DND-41 (cell line): ENCODE measurements around the gene TMEM62.
"Not testable (repeated sequence)": the region's sequence is repeated elsewhere in the genome, so short reads cannot be mapped to it uniquely, and the experiment has no call there.

Experiments used
- ATAC-seq: fragments of 200-7000 bp; cut with Tn5 transposase; 3 replicates; pipeline ENCODE4 v1.9.1; 2021; ENCODE audit warnings: low read depth; ENCODE audit not compliant: insufficient read depth
- DNase-seq: peaks from one replicate; pipeline ENCODE4 v3.0.0-alpha.2; 2020
- H2AFZ ChIP-seq: 2 replicates; pipeline ENCODE4 v1.6.0; 2012; ENCODE audit warnings: low read depth, low read length
- H3K27ac ChIP-seq: 2 replicates; pipeline ENCODE4 v1.5.1; 2012; ENCODE audit warnings: low read length, inconsistent platforms
- H3K27me3 ChIP-seq: fragments of 200-600 bp; sonication (generic); 2 replicates; pipeline ENCODE4 v1.6.0; 2012; ENCODE audit warnings: low read length, mild to moderate bottlenecking, inconsistent platforms; ENCODE audit not compliant: insufficient read depth, poor library complexity
- H3K36me3 ChIP-seq: 2 replicates; pipeline ENCODE4 v1.5.1; 2012; ENCODE audit warnings: low read length, inconsistent platforms; ENCODE audit not compliant: insufficient read depth
- H3K4me1 ChIP-seq: 2 replicates; pipeline ENCODE4 v1.5.1; 2012; ENCODE audit warnings: mild to moderate bottlenecking, low read length; ENCODE audit not compliant: insufficient read depth
- H3K4me2 ChIP-seq: 2 replicates; pipeline ENCODE4 v1.6.0; 2012; ENCODE audit warnings: mild to moderate bottlenecking, moderate library complexity, low read length, inconsistent platforms; ENCODE audit not compliant: insufficient read depth
- H3K4me3 ChIP-seq, 2 experiments: fragments of 200-600 bp in 1 of 2; shearing (Covaris generic) in 1 of 2; 2 replicates each; pipeline ENCODE4 v1.5.1; 2012 to 2016; ENCODE audit warnings: inconsistent platforms in 2 of 2, low read length in 2 of 2, mild to moderate bottlenecking in 2 of 2, low read depth in 1 of 2, moderate library complexity in 1 of 2
- H3K79me2 ChIP-seq: 2 replicates; pipeline ENCODE4 v1.6.0; 2012; ENCODE audit warnings: low read length, inconsistent platforms; ENCODE audit not compliant: insufficient read depth
- H3K9ac ChIP-seq: 2 replicates; pipeline ENCODE4 v1.6.0; 2012; ENCODE audit warnings: low read depth, mild to moderate bottlenecking, inconsistent platforms, low read length, moderate library complexity
- H3K9me3 ChIP-seq: 2 replicates; pipeline ENCODE4 v1.5.1; 2012; ENCODE audit warnings: low read length, moderate library complexity, mild to moderate bottlenecking, inconsistent platforms; ENCODE audit not compliant: insufficient read depth, severe bottlenecking
- H4K20me1 ChIP-seq: 2 replicates; pipeline ENCODE4 v1.6.0; 2012; ENCODE audit warnings: low read length; ENCODE audit not compliant: insufficient read depth
- EZH2 ChIP-seq: IDR thresholded peaks from 3 replicates; pipeline ENCODE4 v1.6.1; 2012; ENCODE audit warnings: borderline replicate concordance, low read depth, mild to moderate bottlenecking, moderate library complexity, low read length, inconsistent platforms; ENCODE audit not compliant: severe bottlenecking
- TF ChIP-seq, protein P1 (sequence below): IDR thresholded peaks from 2 replicates; pipeline ENCODE4 v1.5.1; 2012; ENCODE audit warnings: borderline replicate concordance, low read length, moderate library complexity, mild to moderate bottlenecking; ENCODE audit not compliant: poor library complexity, severe bottlenecking; ENCODE audit errors: extremely low read depth

Gene TMEM62

DNA sequence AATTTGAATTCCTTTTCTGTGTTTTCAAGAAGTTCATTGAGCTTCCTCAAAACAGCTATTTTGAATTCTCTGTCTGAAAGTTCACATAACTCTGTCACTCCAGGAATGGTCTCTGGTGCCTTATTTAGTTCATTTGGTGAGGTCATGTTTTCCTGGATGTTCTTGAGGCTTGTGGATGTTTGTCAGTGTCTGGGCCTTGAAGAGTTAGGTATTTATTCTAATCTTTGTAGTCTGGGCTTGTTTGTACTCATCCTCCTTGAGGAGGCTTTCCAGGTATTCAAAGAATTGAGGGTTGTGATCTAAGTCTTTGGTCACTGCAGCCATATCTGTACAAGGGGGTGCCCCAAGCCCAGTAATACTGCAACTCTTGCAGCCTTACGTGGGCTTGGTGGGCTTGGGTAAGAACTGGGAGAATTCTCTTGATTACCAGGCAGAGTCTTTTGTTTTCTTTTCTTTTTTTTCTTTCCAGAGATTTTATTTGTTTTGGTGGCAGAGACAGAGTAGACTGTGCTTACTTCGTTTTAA lies 32.5 kb downstream of the TMEM62 start:
- H3K36me3 ChIP-seq: peaks cover 6% of the 10 kb centered on the region; the same call in 1 of the 2 replicates
- no peaks in the 10 kb centered on the region for H4K20me1 ChIP-seq
- H3K27me3 ChIP-seq: no peaks in the 10 kb centered on the region
- no peak for TF ChIP-seq EZH2
- TF ChIP-seq, protein P1, sequence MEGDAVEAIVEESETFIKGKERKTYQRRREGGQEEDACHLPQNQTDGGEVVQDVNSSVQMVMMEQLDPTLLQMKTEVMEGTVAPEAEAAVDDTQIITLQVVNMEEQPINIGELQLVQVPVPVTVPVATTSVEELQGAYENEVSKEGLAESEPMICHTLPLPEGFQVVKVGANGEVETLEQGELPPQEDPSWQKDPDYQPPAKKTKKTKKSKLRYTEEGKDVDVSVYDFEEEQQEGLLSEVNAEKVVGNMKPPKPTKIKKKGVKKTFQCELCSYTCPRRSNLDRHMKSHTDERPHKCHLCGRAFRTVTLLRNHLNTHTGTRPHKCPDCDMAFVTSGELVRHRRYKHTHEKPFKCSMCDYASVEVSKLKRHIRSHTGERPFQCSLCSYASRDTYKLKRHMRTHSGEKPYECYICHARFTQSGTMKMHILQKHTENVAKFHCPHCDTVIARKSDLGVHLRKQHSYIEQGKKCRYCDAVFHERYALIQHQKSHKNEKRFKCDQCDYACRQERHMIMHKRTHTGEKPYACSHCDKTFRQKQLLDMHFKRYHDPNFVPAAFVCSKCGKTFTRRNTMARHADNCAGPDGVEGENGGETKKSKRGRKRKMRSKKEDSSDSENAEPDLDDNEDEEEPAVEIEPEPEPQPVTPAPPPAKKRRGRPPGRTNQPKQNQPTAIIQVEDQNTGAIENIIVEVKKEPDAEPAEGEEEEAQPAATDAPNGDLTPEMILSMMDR: no peak
- no peak overlapping the region for H3K27ac ChIP-seq
- H2AFZ ChIP-seq: no peak overlapping the region
- ATAC-seq (no peak), DNase-seq (no peak)
- no peaks in the 10 kb centered on the region for H3K4me1 ChIP-seq
- no peaks in the 10 kb centered on the region for H3K79me2 ChIP-seq
- no peak overlapping the region for H3K4me3 ChIP-seq
- no peaks in the 10 kb centered on the region for H3K9me3 ChIP-seq
- H3K4me2 ChIP-seq: no peak overlapping the region
- no peak overlapping the region for H3K9ac ChIP-seq

DNA sequence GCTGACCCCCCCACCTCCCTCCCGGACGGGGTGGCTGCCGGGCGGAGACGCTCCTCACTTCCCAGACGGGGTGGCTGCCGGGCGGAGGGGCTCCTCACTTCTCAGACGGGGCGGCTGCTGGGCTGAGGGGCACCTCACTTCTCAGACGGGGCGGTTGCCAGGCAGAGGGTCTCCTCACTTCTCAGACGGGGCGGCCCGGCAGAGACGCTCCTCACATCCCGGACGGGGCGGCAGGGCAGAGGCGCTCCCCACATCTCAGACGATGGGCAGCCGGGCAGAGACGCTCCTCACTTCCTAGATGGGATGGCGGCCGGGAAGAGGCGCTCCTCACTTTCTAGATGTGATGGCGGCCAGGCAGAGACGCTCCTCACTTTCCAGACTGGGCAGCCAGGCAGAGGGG lies 33.9 kb downstream of the TMEM62 start:
- H3K27ac ChIP-seq, H3K36me3 ChIP-seq, H3K4me1 ChIP-seq, H3K4me3 ChIP-seq, H3K9me3 ChIP-seq, H3K9ac ChIP-seq, H2AFZ ChIP-seq, DNase-seq, H3K79me2 ChIP-seq, ATAC-seq, H4K20me1 ChIP-seq, H3K4me2 ChIP-seq, H3K27me3 ChIP-seq: not testable (repeated sequence)

- Histone ChIP-seq H3K79me2 (no peaks in the 10 kb centered on the region), H2AFZ (no peak overlapping the region), H3K4me2 (no peak overlapping the region), H3K9me3 (no peaks in the 10 kb centered on the region), H3K27me3 (no peaks in the 10 kb centered on the region), H3K4me3 (no peak overlapping the region), H4K20me1 (no peaks in the 10 kb centered on the region), H3K9ac (no peak overlapping the region), H3K36me3 (peaks cover 16% of the 10 kb centered on the region; the same call in 1 of the 2 replicates), H3K4me1 (no peaks in the 10 kb centered on the region), H3K27ac (no peak overlapping the region)
- TF ChIP-seq, protein P1: no peak
- no peak for TF ChIP-seq EZH2
- DNase-seq: no peak
- ATAC-seq: no peak
These were observed 35.1 kb downstream of the TMEM62 start for GRCh38 chr15:43168192-43169107.

GRCh38 chr15:43169888-43170287 lies 36.5 kb downstream of the TMEM62 start:
- H3K4me1 ChIP-seq: no peaks in the 10 kb centered on the region
- no peaks in the 10 kb centered on the region for H3K9me3 ChIP-seq
- ATAC-seq: no peak
- no peak overlapping the region for H3K4me3 ChIP-seq
- no peak overlapping the region for H3K4me2 ChIP-seq
- H3K36me3 ChIP-seq: peaks cover 20% of the 10 kb centered on the region
- no peak overlapping the region for H3K9ac ChIP-seq
- H2AFZ ChIP-seq: no peak overlapping the region
- H3K79me2 ChIP-seq: no peaks in the 10 kb centered on the region
- no peaks in the 10 kb centered on the region for H3K27me3 ChIP-seq
- TF ChIP-seq EZH2: no peak
- TF ChIP-seq, protein P1: no peak
- no peaks in the 10 kb centered on the region for H4K20me1 ChIP-seq
- H3K27ac ChIP-seq: no peak overlapping the region
- no peak for DNase-seq

DNA sequence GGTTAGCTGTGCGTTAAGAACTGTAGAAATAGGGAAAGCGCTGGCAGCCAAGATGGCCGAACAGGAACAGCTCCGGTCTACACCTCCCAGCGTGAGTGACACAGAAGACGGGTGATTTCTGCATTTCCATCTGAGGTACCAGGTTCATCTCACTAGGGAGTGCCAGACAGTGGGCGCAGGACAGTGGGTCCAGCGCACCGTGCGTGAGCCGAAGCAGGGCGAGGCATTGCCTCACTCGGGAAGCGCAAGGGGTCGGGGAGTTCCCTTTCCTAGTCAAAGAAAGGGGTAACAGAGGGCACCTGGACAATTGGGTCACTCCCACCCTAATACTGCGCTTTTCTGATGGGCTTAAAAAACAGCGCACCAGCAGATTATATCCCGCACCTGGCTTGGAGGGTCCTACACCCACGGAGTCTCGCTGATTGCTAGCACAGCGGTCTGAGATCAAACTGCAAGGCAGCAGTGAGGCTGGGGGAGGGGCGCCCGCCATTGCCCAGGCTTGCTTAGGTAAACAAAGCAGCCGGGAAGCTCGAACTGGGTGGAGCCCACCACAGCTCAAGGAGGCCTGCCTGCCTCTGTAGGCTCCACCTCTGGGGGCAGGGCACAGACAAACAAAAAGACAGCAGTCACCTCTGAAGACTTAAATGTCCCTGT lies 42.4 kb downstream of the TMEM62 start:
- not testable (repeated sequence) for H3K4me1 ChIP-seq, H3K79me2 ChIP-seq, H3K4me3 ChIP-seq, H4K20me1 ChIP-seq, DNase-seq, H3K9ac ChIP-seq, H3K27me3 ChIP-seq, ATAC-seq, H2AFZ ChIP-seq, H3K27ac ChIP-seq, H3K9me3 ChIP-seq, H3K4me2 ChIP-seq
- H3K36me3 ChIP-seq: peaks cover 32% of the 10 kb centered on the region
